Skeletal muscle tissue (tissue), 4 donors: Measurements from ENCODE around the gene MFAP3. TPM values are rescaled to one million over a fixed set of nuclear protein-coding genes. Genes with fewer than 3 reads are reported as not detected.

Source experiments
- H3K27ac ChIP-seq: one replicate; pipeline ENCODE4 v1.7.0; 2013; ENCODE audit warnings: mild to moderate bottlenecking, low read depth, low read length, inconsistent platforms
- H3K27me3 ChIP-seq, 3 donors: one replicate each; pipeline ENCODE4 v1.7.0; 2013; ENCODE audit warnings: low read length in 3 of 3; ENCODE audit not compliant: control insufficient read depth in 3 of 3, insufficient read depth in 3 of 3
- H3K36me3 ChIP-seq, 3 donors: one replicate each; pipeline ENCODE4 v1.7.0; 2013; ENCODE audit warnings: low read length in 3 of 3; ENCODE audit not compliant: control insufficient read depth in 3 of 3, insufficient read depth in 3 of 3
- H3K4me1 ChIP-seq, 3 donors: one replicate each; pipeline ENCODE4 v1.7.0; 2013; ENCODE audit warnings: low read length in 3 of 3, mild to moderate bottlenecking in 3 of 3; ENCODE audit not compliant: control insufficient read depth in 3 of 3, insufficient read depth in 3 of 3
- H3K4me3 ChIP-seq, 3 donors: one replicate each; pipeline ENCODE4 v1.7.0; 2013; ENCODE audit warnings: low read length in 3 of 3
- H3K9ac ChIP-seq, 3 donors: one replicate each; pipeline ENCODE4 v1.7.0; 2013; ENCODE audit warnings: low read length in 3 of 3, mild to moderate bottlenecking in 3 of 3, moderate library complexity in 2 of 3, low read depth in 1 of 3
- H3K9me3 ChIP-seq, 3 donors: one replicate each; pipeline ENCODE4 v1.7.0; 2013; ENCODE audit warnings: low read length in 3 of 3; ENCODE audit not compliant: control insufficient read depth in 3 of 3
- total RNA-seq: library from RNA; depleted of rRNA; stranded (reverse); fragments of >200 nt; gene quantifications from one replicate; pipeline ENCODE4 v1.2.3, GENCODE V29; 2014
- donor health status: Osteomylitis.

Gene MFAP3
- total RNA-seq, 1 donor from 2014 or later: 69.9 TPM

DNA sequence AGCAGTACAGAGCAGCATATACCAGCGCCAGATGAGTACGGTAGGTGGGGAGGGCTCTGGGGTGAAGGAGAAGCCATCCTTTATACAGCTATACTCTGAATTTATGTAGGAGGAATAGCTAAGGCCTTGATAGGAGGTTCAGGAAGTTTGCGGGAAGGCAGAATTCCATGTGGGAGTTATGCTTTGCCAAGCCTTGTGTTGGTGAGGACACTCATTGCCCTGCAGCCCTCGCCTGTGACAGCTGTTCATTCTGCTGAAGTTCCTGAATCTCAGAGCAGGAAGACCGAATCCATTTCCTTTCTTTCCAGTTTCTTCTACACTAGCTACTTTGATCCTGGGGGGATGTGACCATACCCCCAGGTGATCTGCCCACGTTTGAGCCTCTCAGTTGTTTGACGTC, 7.7 kb downstream of the MFAP3 start:
- H3K27me3 ChIP-seq: no peaks in the 10 kb centered on the region
- H3K4me1 ChIP-seq: peaks cover 2 to 29% (median 25%) of the 10 kb centered on the region in 3 donors
- H3K36me3 ChIP-seq: peaks cover 0 to 6% (median 0%) of the 10 kb centered on the region in 3 donors
- H3K9me3 ChIP-seq: no peaks in the 10 kb centered on the region
- no peak overlapping the region for H3K9ac ChIP-seq
- no peak overlapping the region for H3K27ac ChIP-seq
- H3K4me3 ChIP-seq: no peak overlapping the region

DNA sequence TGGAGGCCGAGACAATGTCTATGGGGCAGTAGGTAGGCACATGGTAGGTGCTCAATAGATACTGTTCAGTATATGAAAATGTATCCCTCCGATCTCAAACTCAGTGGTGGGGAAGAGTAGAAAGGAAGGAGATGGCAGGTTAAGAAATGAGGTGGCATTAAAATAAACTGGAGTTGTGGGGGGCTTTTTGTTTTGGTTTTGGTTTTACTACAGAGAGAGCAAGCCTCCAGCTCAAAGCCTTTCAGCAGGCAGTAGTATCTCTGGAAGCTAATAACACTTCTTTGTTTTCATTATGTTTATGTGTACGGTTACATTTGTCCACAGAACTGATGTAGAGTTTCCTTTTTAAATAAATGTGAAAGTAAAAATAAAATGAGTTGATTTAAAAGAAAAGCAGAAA, 8.6 kb downstream of the MFAP3 start:
- Histone ChIP-seq H3K27ac (no peak overlapping the region), H3K4me1 (peaks cover 2 to 27% (median 19%) of the 10 kb centered on the region in 3 donors), H3K9me3 (no peaks in the 10 kb centered on the region), H3K36me3 (peaks cover 0 to 6% (median 6%) of the 10 kb centered on the region in 3 donors), H3K9ac (no peak overlapping the region), H3K27me3 (no peaks in the 10 kb centered on the region), H3K4me3 (no peak overlapping the region)

DNA sequence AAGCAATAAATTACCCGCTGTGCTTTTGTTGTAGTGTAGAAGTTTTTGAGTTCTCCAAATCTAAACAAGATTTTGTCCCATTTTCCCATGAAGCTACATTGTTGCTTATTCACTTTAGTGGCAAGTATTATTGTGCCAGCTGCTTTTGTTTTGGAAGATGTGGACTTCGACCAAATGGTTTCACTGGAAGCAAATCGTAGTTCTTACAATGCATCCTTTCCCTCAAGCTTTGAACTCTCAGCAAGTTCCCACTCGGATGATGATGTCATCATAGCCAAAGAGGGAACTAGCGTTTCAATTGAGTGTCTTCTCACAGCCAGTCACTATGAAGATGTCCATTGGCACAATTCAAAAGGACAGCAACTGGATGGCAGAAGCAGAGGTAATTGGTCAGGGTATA, 10.9 kb downstream of the MFAP3 start:
- Histone ChIP-seq H3K4me3 (no peak overlapping the region), H3K9ac (no peak overlapping the region), H3K9me3 (no peaks in the 10 kb centered on the region), H3K27me3 (no peaks in the 10 kb centered on the region), H3K4me1 (peaks cover 2 to 16% (median 15%) of the 10 kb centered on the region in 3 donors), H3K36me3 (peaks cover 5 to 19% (median 12%) of the 10 kb centered on the region in 3 donors), H3K27ac (no peak overlapping the region)

DNA sequence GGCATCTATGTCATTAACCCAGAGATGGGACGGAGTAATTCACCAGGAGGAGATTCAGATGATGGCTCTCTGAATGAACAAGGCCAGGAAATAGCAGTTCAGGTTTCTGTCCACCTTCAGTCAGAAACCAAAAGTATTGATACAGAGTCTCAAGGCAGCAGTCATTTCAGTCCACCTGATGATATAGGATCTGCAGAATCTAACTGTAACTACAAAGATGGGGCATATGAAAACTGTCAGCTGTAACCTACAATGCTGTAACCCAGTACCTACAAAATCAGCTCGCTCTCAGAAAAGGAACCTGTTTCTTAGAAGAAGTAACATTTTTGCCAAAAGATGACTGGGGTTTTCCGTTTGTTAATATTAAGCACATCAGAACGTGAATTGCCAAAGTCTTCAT, 14.7 kb downstream of the MFAP3 start:
- H3K27ac ChIP-seq: no peak overlapping the region
- no peaks in the 10 kb centered on the region for H3K27me3 ChIP-seq
- H3K36me3 ChIP-seq: peaks cover 5 to 19% (median 12%) of the 10 kb centered on the region in 3 donors
- H3K9ac ChIP-seq: no peak overlapping the region
- no peaks in the 10 kb centered on the region for H3K9me3 ChIP-seq
- H3K4me1 ChIP-seq: peaks cover 0 to 5% (median 4%) of the 10 kb centered on the region in 3 donors
- H3K4me3 ChIP-seq: no peak overlapping the region

DNA sequence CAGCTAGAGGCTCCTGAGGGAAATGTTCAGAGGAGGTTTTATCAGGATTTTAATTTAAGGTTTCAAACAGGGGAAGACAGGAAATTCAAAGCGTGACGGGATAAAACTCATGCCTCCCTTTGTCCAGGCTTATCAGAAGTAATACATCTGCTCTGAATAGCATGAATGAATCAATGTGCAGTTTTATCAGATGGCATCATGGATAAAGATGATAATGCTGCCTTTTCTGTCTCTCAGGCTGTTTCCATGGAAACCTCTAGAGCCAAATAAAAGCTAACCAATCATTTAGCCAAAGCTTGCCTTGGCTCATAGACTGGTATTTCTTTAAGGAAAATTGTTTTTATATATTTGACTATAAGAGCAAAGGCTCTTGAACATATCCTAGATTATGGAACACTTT, 16.4 kb downstream of the MFAP3 start:
- no peaks in the 10 kb centered on the region for H3K27me3 ChIP-seq
- H3K36me3 ChIP-seq: peaks cover 5 to 19% (median 6%) of the 10 kb centered on the region in 3 donors
- no peak overlapping the region for H3K4me3 ChIP-seq
- H3K4me1 ChIP-seq: peaks cover 0 to 16% (median 7%) of the 10 kb centered on the region in 3 donors
- no peak overlapping the region for H3K9ac ChIP-seq
- no peaks in the 10 kb centered on the region for H3K9me3 ChIP-seq
- no peak overlapping the region for H3K27ac ChIP-seq

GRCh38 chr5:154058055-154059038, 19.6 kb downstream of the MFAP3 start:
- Histone ChIP-seq H3K4me1 (peaks cover 0 to 16% (median 7%) of the 10 kb centered on the region in 3 donors), H3K9ac (no peak overlapping the region), H3K36me3 (peaks cover 0 to 8% (median 4%) of the 10 kb centered on the region in 3 donors), H3K27me3 (no peaks in the 10 kb centered on the region), H3K4me3 (no peak overlapping the region), H3K9me3 (no peaks in the 10 kb centered on the region), H3K27ac (no peak overlapping the region)

DNA sequence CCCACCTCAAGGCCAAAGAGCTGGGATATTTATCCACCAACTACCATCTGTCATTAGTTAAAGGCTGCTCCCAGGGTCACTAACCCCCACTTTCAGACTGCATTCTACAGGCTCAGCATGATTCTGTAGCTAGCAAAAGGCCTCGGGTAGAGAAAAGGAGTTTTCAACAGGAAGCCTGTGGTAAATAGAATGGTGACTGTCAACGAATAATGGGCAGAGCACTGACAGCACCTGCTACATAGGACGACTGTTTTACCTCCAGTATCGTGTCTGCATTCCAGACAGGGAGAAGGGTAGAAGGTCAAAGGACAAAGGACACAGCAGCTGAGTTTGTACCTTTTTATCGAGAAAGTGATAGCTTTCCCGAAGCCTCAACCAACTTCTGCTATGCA, 20.3 kb downstream of the MFAP3 start:
- Histone ChIP-seq H3K9me3 (no peaks in the 10 kb centered on the region), H3K4me1 (peaks cover 0 to 16% (median 7%) of the 10 kb centered on the region in 3 donors), H3K4me3 (no peak overlapping the region), H3K27me3 (no peaks in the 10 kb centered on the region), H3K27ac (no peak overlapping the region), H3K36me3 (peaks cover 0 to 2% (median 0%) of the 10 kb centered on the region in 3 donors), H3K9ac (no peak overlapping the region)

DNA sequence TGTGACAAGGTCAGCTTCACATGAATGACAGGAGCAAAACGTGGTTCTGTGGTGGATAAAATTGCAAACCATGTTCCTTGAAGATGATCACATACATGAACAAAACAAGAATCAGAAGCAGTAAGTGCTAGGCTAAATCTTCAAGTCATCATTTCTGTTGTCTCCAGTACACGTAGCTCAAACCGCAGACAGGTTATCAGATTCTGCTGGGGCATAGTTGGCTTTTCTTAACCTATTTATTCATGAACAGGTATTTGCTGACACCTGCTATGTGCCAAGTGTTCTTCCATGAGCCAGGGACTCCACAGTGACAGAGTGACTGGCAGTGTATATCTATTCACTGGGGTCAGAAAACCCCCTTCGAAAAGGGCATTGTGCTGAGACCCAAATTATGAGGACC, 20.8 kb downstream of the MFAP3 start:
- Histone ChIP-seq H3K9ac (no peak overlapping the region), H3K36me3 (no peaks in the 10 kb centered on the region), H3K27ac (no peak overlapping the region), H3K4me3 (no peak overlapping the region), H3K27me3 (no peaks in the 10 kb centered on the region), H3K4me1 (peaks cover 0 to 16% (median 7%) of the 10 kb centered on the region in 3 donors), H3K9me3 (no peaks in the 10 kb centered on the region)

DNA sequence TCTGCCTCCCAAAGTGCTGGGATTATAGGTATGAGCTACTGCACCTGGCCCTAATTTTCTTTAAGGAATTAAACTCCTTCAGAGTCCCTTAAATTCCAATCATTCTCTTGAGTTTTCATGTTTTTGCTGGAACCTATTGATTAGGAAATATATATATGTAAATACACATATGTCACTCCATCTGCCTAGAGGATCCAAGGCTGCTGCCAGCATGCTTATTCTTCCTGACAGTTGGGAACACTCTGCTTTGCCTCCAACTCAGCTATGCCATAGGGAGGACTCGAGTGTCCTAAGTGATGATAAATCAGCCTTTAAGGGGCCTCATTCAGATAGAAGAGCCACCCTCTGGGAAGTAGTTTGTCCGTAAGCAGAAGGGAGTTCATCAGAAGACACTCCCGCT, 21.8 kb downstream of the MFAP3 start:
- H3K36me3 ChIP-seq: no peaks in the 10 kb centered on the region
- no peaks in the 10 kb centered on the region for H3K9me3 ChIP-seq
- no peak overlapping the region for H3K4me3 ChIP-seq
- H3K27me3 ChIP-seq: no peaks in the 10 kb centered on the region
- no peak overlapping the region for H3K27ac ChIP-seq
- H3K9ac ChIP-seq: no peak overlapping the region
- H3K4me1 ChIP-seq: peaks cover 0 to 16% (median 7%) of the 10 kb centered on the region in 3 donors

DNA sequence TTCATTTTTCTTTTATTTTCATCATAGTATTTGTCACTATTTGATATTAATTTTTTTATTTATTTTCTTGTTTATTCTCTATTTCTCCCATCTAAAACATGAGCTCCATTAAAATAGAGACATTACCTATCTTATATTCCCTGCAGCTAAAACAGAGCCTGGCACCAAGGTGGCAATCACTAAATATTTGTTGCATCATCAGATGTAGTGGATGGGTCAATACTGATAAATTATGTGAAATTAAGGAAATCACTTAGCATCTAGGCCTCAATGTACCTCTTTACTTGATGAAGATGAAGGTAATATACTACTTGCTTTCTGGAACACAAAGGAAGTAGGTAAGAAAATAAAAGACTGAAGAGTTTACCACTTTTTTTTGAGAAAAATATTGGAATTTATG, 24.6 kb downstream of the MFAP3 start:
- Histone ChIP-seq H3K27ac (no peak overlapping the region), H3K9me3 (no peaks in the 10 kb centered on the region), H3K36me3 (no peaks in the 10 kb centered on the region), H3K4me1 (peaks cover 0 to 15% (median 4%) of the 10 kb centered on the region in 3 donors), H3K27me3 (no peaks in the 10 kb centered on the region), H3K9ac (no peak overlapping the region), H3K4me3 (no peak overlapping the region)
